Fibroblast of lung (primary cell): ENCODE data around the gene RIPPLY2. TPM values are rescaled to one million over a fixed set of nuclear protein-coding genes. Genes with fewer than 3 reads are reported as not detected.

Source experiments
- DNase-seq, 2 donors: peaks; one replicate each; pipeline versions ENCODE4 v3.0.0 to v3.0.0-alpha.2; 2010; ENCODE audit warnings: low read depth in 2 of 2
- H2AFZ ChIP-seq: 2 replicates; pipeline ENCODE4 v1.5.1; 2012; ENCODE audit warnings: low read length, control low read depth, inconsistent platforms
- H3K27ac ChIP-seq: 2 replicates; pipeline ENCODE4 v1.5.1; 2011; ENCODE audit warnings: low read length, control low read depth; ENCODE audit not compliant: insufficient read depth
- H3K27me3 ChIP-seq: 2 replicates; pipeline ENCODE4 v1.5.1; 2011; ENCODE audit warnings: mild to moderate bottlenecking, low read length; ENCODE audit not compliant: control insufficient read depth, insufficient read depth
- H3K36me3 ChIP-seq: 2 replicates; pipeline ENCODE4 v1.5.1; 2011; ENCODE audit warnings: low read length; ENCODE audit not compliant: control insufficient read depth, insufficient read depth
- H3K4me1 ChIP-seq: 2 replicates; pipeline ENCODE4 v1.5.1; 2011; ENCODE audit warnings: low read length; ENCODE audit not compliant: control insufficient read depth, insufficient read depth; ENCODE audit errors: extremely low read depth
- H3K4me2 ChIP-seq: 2 replicates; pipeline ENCODE4 v1.5.1; 2011; ENCODE audit warnings: low read length, control low read depth; ENCODE audit not compliant: insufficient read depth; ENCODE audit errors: extremely low read depth
- H3K4me3 ChIP-seq, 4 experiments: fragments of 200-600 bp in 1 of 4; sonication (generic) in 1 of 4; replicated peaks in 1 of 4; 2 replicates each; pipeline ENCODE4 v1.5.1; 2011 to 2016; ENCODE audit warnings: low read length in 4 of 4, low read depth in 3 of 4, mild to moderate bottlenecking in 3 of 4, control low read depth in 2 of 4, inconsistent platforms in 1 of 4, mixed read lengths in 1 of 4; ENCODE audit not compliant: insufficient read depth in 1 of 4; ENCODE audit errors: control extremely low read depth in 1 of 4
- H3K79me2 ChIP-seq: 2 replicates; pipeline ENCODE4 v1.5.1; 2012; ENCODE audit warnings: mild to moderate bottlenecking, low read length, inconsistent platforms; ENCODE audit not compliant: control insufficient read depth, insufficient read depth
- H3K9ac ChIP-seq: 2 replicates; pipeline ENCODE4 v1.5.1; 2011; ENCODE audit warnings: mild to moderate bottlenecking, low read length, control low read depth; ENCODE audit not compliant: insufficient read depth
- H3K9me3 ChIP-seq: 2 replicates; pipeline ENCODE4 v1.5.1; 2012; ENCODE audit warnings: low read depth, low read length; ENCODE audit not compliant: control insufficient read depth, insufficient read depth
- H4K20me1 ChIP-seq: 2 replicates; pipeline ENCODE4 v1.5.1; 2011; ENCODE audit warnings: low read length; ENCODE audit not compliant: control insufficient read depth, insufficient read depth; ENCODE audit errors: extremely low read depth
- EZH2 ChIP-seq: IDR thresholded peaks from 2 replicates; pipeline ENCODE4 v1.5.1; 2012; ENCODE audit warnings: low read length, control low read depth, mild to moderate bottlenecking; ENCODE audit errors: missing control alignments
- polyA plus RNA-seq, 2 donors: library from polyadenylated mRNA; depleted of rRNA in 1 of 2; stranded (reverse) in 1 of 2; unstranded in 1 of 2; fragments of >200 nt; gene quantifications; 2 replicates each; pipeline ENCODE4 v1.2.1, GENCODE V29; 2011 to 2012; ENCODE audit warnings: missing spikeins in 1 of 2
- total RNA-seq: library from RNA; depleted of rRNA; stranded (reverse); fragments of >200 nt; gene quantifications from 2 replicates; pipeline ENCODE4 v1.2.1, GENCODE V29; 2014
- TF ChIP-seq, protein P1 (sequence below), 2 donors: IDR thresholded peaks in 1 of 2; conservative IDR thresholded peaks in 1 of 2; 1 replicate in 1 of 2; 2 replicates in 1 of 2; pipeline ENCODE4 v1.5.1; 2011 to 2012; ENCODE audit warnings: low read length in 2 of 2, control low read depth in 1 of 2, inconsistent platforms in 1 of 2, low read depth in 1 of 2, mild to moderate bottlenecking in 1 of 2

RIPPLY2 gene
- total and polyA plus RNA-seq, 2 donors (not counting 1 experiment from before 2014, with no cell fraction given) = not detected

- H3K27ac ChIP-seq = no peak overlapping the region
- no peak for DNase-seq
- H3K4me2 ChIP-seq = peak overlapping the region; percentile 80
Measured at GRCh38 chr6:83860359-83860755, 7.2 kb downstream of the RIPPLY2 start.

GRCh38 chr6:83860782-83861495, 7.8 kb downstream of the RIPPLY2 start:
- Histone ChIP-seq H3K4me1 (no peaks in the 10 kb centered on the region), H3K4me3 (peak overlapping the region; percentile 39 to 85 (median 76)), H3K9me3 (no peaks in the 10 kb centered on the region), H2AFZ (no peak overlapping the region), H3K27ac (no peak overlapping the region), H3K36me3 (no peaks in the 10 kb centered on the region), H3K4me2 (peak overlapping the region; percentile 80), H3K27me3 (no peaks in the 10 kb centered on the region), H3K9ac (no peak overlapping the region), H3K79me2 (peaks cover 8% of the 10 kb centered on the region), H4K20me1 (no peaks in the 10 kb centered on the region)
- TF ChIP-seq, protein P1, sequence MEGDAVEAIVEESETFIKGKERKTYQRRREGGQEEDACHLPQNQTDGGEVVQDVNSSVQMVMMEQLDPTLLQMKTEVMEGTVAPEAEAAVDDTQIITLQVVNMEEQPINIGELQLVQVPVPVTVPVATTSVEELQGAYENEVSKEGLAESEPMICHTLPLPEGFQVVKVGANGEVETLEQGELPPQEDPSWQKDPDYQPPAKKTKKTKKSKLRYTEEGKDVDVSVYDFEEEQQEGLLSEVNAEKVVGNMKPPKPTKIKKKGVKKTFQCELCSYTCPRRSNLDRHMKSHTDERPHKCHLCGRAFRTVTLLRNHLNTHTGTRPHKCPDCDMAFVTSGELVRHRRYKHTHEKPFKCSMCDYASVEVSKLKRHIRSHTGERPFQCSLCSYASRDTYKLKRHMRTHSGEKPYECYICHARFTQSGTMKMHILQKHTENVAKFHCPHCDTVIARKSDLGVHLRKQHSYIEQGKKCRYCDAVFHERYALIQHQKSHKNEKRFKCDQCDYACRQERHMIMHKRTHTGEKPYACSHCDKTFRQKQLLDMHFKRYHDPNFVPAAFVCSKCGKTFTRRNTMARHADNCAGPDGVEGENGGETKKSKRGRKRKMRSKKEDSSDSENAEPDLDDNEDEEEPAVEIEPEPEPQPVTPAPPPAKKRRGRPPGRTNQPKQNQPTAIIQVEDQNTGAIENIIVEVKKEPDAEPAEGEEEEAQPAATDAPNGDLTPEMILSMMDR (conservative IDR thresholded peaks at IDR 0.05 in 1 of 2, IDR thresholded peaks at IDR 0.05 in 1 of 2; ENCODE audit: low read depth in 1 of 2, low read length in 2 of 2) = no peak
- no peak for TF ChIP-seq EZH2
- DNase-seq = no peak

More at GRCh38 chr6:83860359-83860755, 7.2 kb downstream of the RIPPLY2 start:
- no peak overlapping the region for H2AFZ ChIP-seq
- peaks cover 8% of the 10 kb centered on the region for H3K79me2 ChIP-seq
- H3K4me1 ChIP-seq = no peaks in the 10 kb centered on the region
- no peaks in the 10 kb centered on the region for H3K36me3 ChIP-seq
- TF ChIP-seq, protein P1 (conservative IDR thresholded peaks at IDR 0.05 in 1 of 2, IDR thresholded peaks at IDR 0.05 in 1 of 2; ENCODE audit: low read depth in 1 of 2, low read length in 2 of 2) = no peak
- no peak for TF ChIP-seq EZH2
- H3K9ac ChIP-seq = no peak overlapping the region
- H3K27me3 ChIP-seq = no peaks in the 10 kb centered on the region
- H4K20me1 ChIP-seq = no peaks in the 10 kb centered on the region
- no peaks in the 10 kb centered on the region for H3K9me3 ChIP-seq
- H3K4me3 ChIP-seq = peak overlapping the region; percentile 39 to 85 (median 76)

GRCh38 chr6:83862776-83863471, 9.8 kb downstream of the RIPPLY2 start:
- peaks cover 8% of the 10 kb centered on the region for H3K79me2 ChIP-seq
- H3K4me3 ChIP-seq = no peak overlapping the region
- H3K4me1 ChIP-seq = peaks cover 2% of the 10 kb centered on the region
- H4K20me1 ChIP-seq = no peaks in the 10 kb centered on the region
- peak in 1 of 2 donors; percentile 35 for DNase-seq
- no peak overlapping the region for H2AFZ ChIP-seq
- no peaks in the 10 kb centered on the region for H3K36me3 ChIP-seq
- no peaks in the 10 kb centered on the region for H3K9me3 ChIP-seq
- H3K4me2 ChIP-seq = no peak overlapping the region
- TF ChIP-seq EZH2 = no peak
- TF ChIP-seq, protein P1 (conservative IDR thresholded peaks at IDR 0.05 in 1 of 2, IDR thresholded peaks at IDR 0.05 in 1 of 2; ENCODE audit: low read depth in 1 of 2, low read length in 2 of 2) = no peak
- H3K27ac ChIP-seq = no peak overlapping the region
- H3K9ac ChIP-seq = no peak overlapping the region
- no peaks in the 10 kb centered on the region for H3K27me3 ChIP-seq
